GM12878 (cell line): ENCODE measurements around the gene MGAT3. TPM values are rescaled to one million over a fixed set of nuclear protein-coding genes. Genes with fewer than 3 reads are reported as not detected.

Experiments
- ATAC-seq: fragments of 200-7000 bp; cut with Tn5 transposase; 3 replicates; pipeline ENCODE4 v1.9.1; 2020; ENCODE audit warnings: mild to moderate bottlenecking, moderate library complexity
- BruUV-seq: library from RNA; stranded (reverse); fragments of 400-500 nt; replicated peaks from 2 replicates; lab custom pipeline; 2021; lab: Mats Ljungman, UMichigan
- CTCF ChIA-PET: fragments of 300-600 bp; sonication (Branson Sonifier 250); formaldehyde crosslinking; extraction: SDS; loops from one replicate; lab custom pipeline; 2021; ENCODE audit warnings: inconsistent platforms; lab: Yijun Ruan, JAX
- POLR2A ChIA-PET: fragments of 350-600 bp; formaldehyde crosslinking; extraction: SDS; loops from one replicate; lab custom pipeline; 2021; ENCODE audit warnings: inconsistent platforms; lab: Charles Lee
- RAD21 ChIA-PET: fragments of 300-600 bp; sonication (Branson Sonifier 250); formaldehyde crosslinking; loops from one replicate; lab custom pipeline; 2023; ENCODE audit warnings: antibody characterized with exemption; ENCODE audit not compliant: unreplicated experiment; lab: Charles Lee
- SMC1A ChIA-PET: fragments of 300-600 bp; sonication (Branson Sonifier 250); formaldehyde crosslinking; loops from one replicate; lab custom pipeline; 2023; ENCODE audit not compliant: unreplicated experiment, uncharacterized antibody; lab: Charles Lee
- DNase-seq: peaks from one replicate; pipeline ENCODE4 v3.0.0-alpha.2; 2011; ENCODE audit warnings: low read depth, low spot score
- FAIRE-seq: peaks from 3 replicates; lab custom pipeline; 2011; peaks lifted over from hg19 to GRCh38; lab: Jason Lieb, UNC
- H2AFZ ChIP-seq: 2 replicates; pipeline ENCODE4 v1.6.0; 2011; ENCODE audit warnings: low read depth, low read length, control low read depth; ENCODE audit not compliant: control insufficient read depth
- H3K27ac ChIP-seq: 2 replicates; pipeline ENCODE4 v1.5.1; 2011; ENCODE audit warnings: control low read depth; ENCODE audit not compliant: control insufficient read depth, insufficient read depth
- H3K27me3 ChIP-seq, 2 experiments: replicated peaks in 1 of 2; 2 replicates each; pipeline versions ENCODE4 v1.6.0 to v1.6.1; 2011; ENCODE audit warnings: low read length in 1 of 2; ENCODE audit not compliant: control insufficient read depth in 2 of 2, insufficient read depth in 2 of 2
- H3K36me3 ChIP-seq, 2 experiments: 2 replicates each; pipeline ENCODE4 v1.5.1; 2011; ENCODE audit warnings: low read length in 1 of 2; ENCODE audit not compliant: control insufficient read depth in 2 of 2, insufficient read depth in 2 of 2
- H3K4me1 ChIP-seq: 2 replicates; pipeline ENCODE4 v1.6.1; 2011; ENCODE audit warnings: mild to moderate bottlenecking, low read length, moderate library complexity, mixed read lengths; ENCODE audit not compliant: control insufficient read depth, insufficient read depth
- H3K4me2 ChIP-seq: 2 replicates; pipeline ENCODE4 v1.6.0; 2011; ENCODE audit warnings: control low read depth; ENCODE audit not compliant: control insufficient read depth, insufficient read depth
- H3K4me3 ChIP-seq: fragments of 200-600 bp; sonication (generic); 2 replicates; pipeline ENCODE4 v1.5.1; 2016
- H3K79me2 ChIP-seq: 2 replicates; pipeline ENCODE4 v1.6.0; 2011; ENCODE audit warnings: low read length; ENCODE audit not compliant: control insufficient read depth, insufficient read depth
- H3K9ac ChIP-seq: 2 replicates; pipeline ENCODE4 v1.8.0; 2011; ENCODE audit warnings: low read length, control low read depth, mixed read lengths; ENCODE audit not compliant: control insufficient read depth, insufficient read depth
- H3K9me3 ChIP-seq: replicated peaks from 3 replicates; pipeline ENCODE4 v1.5.1; 2011; ENCODE audit warnings: mild to moderate bottlenecking, low read length; ENCODE audit not compliant: control insufficient read depth, insufficient read depth
- H4K20me1 ChIP-seq: 2 replicates; pipeline ENCODE4 v1.6.0; 2011; ENCODE audit not compliant: control insufficient read depth, insufficient read depth
- CBX5 ChIP-seq: sonication (generic); IDR thresholded peaks from 2 replicates; pipeline ENCODE4 v1.6.1; 2016; ENCODE audit warnings: low read depth, moderate library complexity, mild to moderate bottlenecking, inconsistent platforms
- EGR1 ChIP-seq, 2 experiments: IDR thresholded peaks; 1 replicate in 1 of 2; 2 replicates in 1 of 2; pipeline ENCODE4 v1.6.1; 2011 to 2012; ENCODE audit warnings: low read depth in 2 of 2, low read length in 2 of 2, borderline replicate concordance in 1 of 2, mild to moderate bottlenecking in 1 of 2, moderate library complexity in 1 of 2
- ESRRA ChIP-seq: IDR thresholded peaks from 2 replicates; pipeline ENCODE4 v1.6.1; 2012; ENCODE audit warnings: mild to moderate bottlenecking, low read length, improper control_type of control experiment
- IRF4 ChIP-seq: IDR thresholded peaks from 2 replicates; pipeline ENCODE4 v1.6.1; 2011; ENCODE audit warnings: low read depth, low read length
- LARP7 ChIP-seq: fragments of 450-650 bp; IDR thresholded peaks from 2 replicates; pipeline ENCODE4 v1.6.1; 2017; ENCODE audit warnings: mild to moderate bottlenecking
- MYB ChIP-seq: fragments of 150-350 bp; IDR thresholded peaks from 2 replicates; pipeline ENCODE4 v1.6.1; 2014; ENCODE audit warnings: mild to moderate bottlenecking, low read depth, low read length, borderline replicate concordance
- NBN ChIP-seq: fragments of 450-650 bp; IDR thresholded peaks from 2 replicates; pipeline ENCODE4 v1.6.1; 2016
- NFYA ChIP-seq: IDR thresholded peaks from 2 replicates; pipeline ENCODE4 v1.6.1; 2011; ENCODE audit warnings: low read depth, mild to moderate bottlenecking, low read length, improper control_type of control experiment, borderline replicate concordance
- NR2C1 ChIP-seq: fragments of 450-650 bp; IDR thresholded peaks from 2 replicates; pipeline ENCODE4 v1.6.1; 2017; ENCODE audit warnings: antibody characterized with exemption, mild to moderate bottlenecking, moderate library complexity
- NR2C2 ChIP-seq: IDR thresholded peaks from 2 replicates; pipeline ENCODE4 v1.6.1; 2011; ENCODE audit warnings: borderline replicate concordance, low read depth; ENCODE audit not compliant: control insufficient read depth, insufficient read length
- NR2F1 ChIP-seq: fragments of 450-650 bp; conservative IDR thresholded peaks from 2 replicates; pipeline ENCODE4 v1.6.1; 2017; ENCODE audit warnings: mild to moderate bottlenecking
- RAD21 ChIP-seq: IDR thresholded peaks from 2 replicates; pipeline ENCODE4 v1.6.1; 2011; ENCODE audit warnings: mild to moderate bottlenecking, low read depth, low read length, moderate library complexity; ENCODE audit not compliant: insufficient read depth
- RB1 ChIP-seq: fragments of 450-650 bp; formaldehyde crosslinking; IDR thresholded peaks from 2 replicates; pipeline ENCODE4 v1.6.1; 2017; ENCODE audit warnings: mild to moderate bottlenecking, borderline replicate concordance
- SMC3 ChIP-seq: IDR thresholded peaks from 2 replicates; pipeline ENCODE4 v1.6.1; 2011; ENCODE audit warnings: low read length, improper control_type of control experiment, borderline replicate concordance
- SRF ChIP-seq, 2 experiments: IDR thresholded peaks; 2 replicates each; pipeline ENCODE4 v1.6.1; 2011; ENCODE audit warnings: low read depth in 2 of 2, low read length in 2 of 2, mild to moderate bottlenecking in 1 of 2, moderate library complexity in 1 of 2
- ZNF207 ChIP-seq: fragments of 450-650 bp; IDR thresholded peaks from 2 replicates; pipeline ENCODE4 v1.6.1; 2014; ENCODE audit warnings: antibody characterized with exemption, mild to moderate bottlenecking, borderline replicate concordance
- WGBS: methylation state at CpG from one replicate; pipeline ENCODE4 v1.1.6; 2016; ENCODE audit warnings: low lambda C conversion rate; ENCODE audit not compliant: insufficient replicate concordance, insufficient coverage; ENCODE audit errors: missing lambda C conversion rate; 5-methylcytosine and 5-hydroxymethylcytosine counted together
- in situ Hi-C: fragments of 300-500 bp; cut with MboI; formaldehyde crosslinking; loops from 9 replicates; pipeline ENCODE4 v1.14.3; 2018; ENCODE audit warnings: mixed read lengths
- intact Hi-C: fragments of 100-400 bp; cut with micrococcal nuclease; formaldehyde crosslinking; loops from one replicate; pipeline ENCODE4 v1.14.2; 2022; ENCODE audit not compliant: unreplicated experiment
- polyA plus RNA-seq, 11 experiments: library from polyadenylated mRNA; depleted of rRNA in 4 of 11; unstranded in 6 of 11; stranded (reverse) in 5 of 11; fragments of >200 nt; fragmentation: Nextera tagmentation in 4 of 11; fragmentation: Illumina TruSeq in 1 of 11; extraction: Ambion mirVana in 4 of 11; extraction: Trizol in 1 of 11; gene quantifications; 1 replicate in 1 of 11; 2 replicates in 10 of 11; pipeline versions ENCODE4 v1.2.1 to v1.2.3, GENCODE V29; 2011 to 2016; ENCODE audit warnings: inconsistent platforms in 2 of 11, missing spikeins in 2 of 11, low read depth in 1 of 11
- total RNA-seq, 4 experiments: library from RNA; depleted of rRNA in 3 of 4; stranded (reverse); fragments of >200 nt in 3 of 4; fragmentation: Illumina TruSeq in 1 of 4; extraction: Trizol in 1 of 4; gene quantifications; 2 replicates each; pipeline versions ENCODE4 v1.2.1 to v1.2.3, GENCODE V29; 2013 to 2021
- TF ChIP-seq, protein P1 (sequence below): fragments of 150-350 bp; IDR thresholded peaks from 2 replicates; pipeline ENCODE4 v1.6.1; 2016; ENCODE audit warnings: low read depth, low read length
- TF ChIP-seq, protein P2 (sequence below): fragments of 450-650 bp; conservative IDR thresholded peaks from 2 replicates; pipeline ENCODE4 v1.6.1; 2017; ENCODE audit warnings: mild to moderate bottlenecking, moderate library complexity

Gene MGAT3
- total and polyA plus RNA-seq, 10 of the 15 experiments (the other 5 are each of a cell fraction or from before 2014, with no cell fraction given): 0.32 to 40.2 (median 11.9) TPM

DNA sequence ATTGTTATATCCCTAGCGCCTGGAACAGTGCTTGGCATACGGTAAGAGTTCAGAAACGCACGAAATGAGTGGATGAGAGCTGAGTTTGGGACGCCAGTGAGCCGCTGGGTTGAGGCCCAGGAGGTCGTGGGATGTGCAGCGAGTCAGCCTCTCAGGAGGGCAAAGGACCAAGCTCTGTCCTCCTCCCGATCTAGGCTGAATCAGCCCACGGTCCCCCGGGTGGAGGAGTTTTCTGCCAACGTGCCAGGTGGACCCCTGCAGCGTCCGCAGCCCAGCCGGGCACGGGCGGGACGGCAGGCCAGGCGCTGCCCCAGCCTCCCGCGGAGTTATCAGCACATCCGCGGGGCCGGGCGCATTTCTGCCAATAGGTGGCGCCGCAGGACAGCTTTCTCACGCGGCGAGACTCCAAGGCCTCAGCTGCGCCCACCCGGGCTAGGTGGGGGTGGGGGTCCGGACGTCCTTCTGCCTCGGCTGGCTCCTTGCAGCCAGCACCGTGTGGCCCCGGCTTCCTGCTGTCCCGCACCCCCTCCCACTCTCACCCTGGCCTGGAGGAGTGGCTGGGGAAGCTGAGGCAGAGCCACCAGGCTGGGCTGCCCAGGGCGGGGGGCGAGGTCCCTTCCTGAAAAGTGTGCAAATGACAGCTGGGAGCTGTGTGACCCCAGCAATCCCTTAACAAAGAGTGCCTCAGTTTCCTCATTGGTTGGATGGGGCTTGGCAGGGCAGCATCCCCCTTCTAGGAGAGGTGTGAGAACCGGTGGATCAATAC is 78.0 kb downstream of the MGAT3 start (continued):
- TF ChIP-seq, protein P1, sequence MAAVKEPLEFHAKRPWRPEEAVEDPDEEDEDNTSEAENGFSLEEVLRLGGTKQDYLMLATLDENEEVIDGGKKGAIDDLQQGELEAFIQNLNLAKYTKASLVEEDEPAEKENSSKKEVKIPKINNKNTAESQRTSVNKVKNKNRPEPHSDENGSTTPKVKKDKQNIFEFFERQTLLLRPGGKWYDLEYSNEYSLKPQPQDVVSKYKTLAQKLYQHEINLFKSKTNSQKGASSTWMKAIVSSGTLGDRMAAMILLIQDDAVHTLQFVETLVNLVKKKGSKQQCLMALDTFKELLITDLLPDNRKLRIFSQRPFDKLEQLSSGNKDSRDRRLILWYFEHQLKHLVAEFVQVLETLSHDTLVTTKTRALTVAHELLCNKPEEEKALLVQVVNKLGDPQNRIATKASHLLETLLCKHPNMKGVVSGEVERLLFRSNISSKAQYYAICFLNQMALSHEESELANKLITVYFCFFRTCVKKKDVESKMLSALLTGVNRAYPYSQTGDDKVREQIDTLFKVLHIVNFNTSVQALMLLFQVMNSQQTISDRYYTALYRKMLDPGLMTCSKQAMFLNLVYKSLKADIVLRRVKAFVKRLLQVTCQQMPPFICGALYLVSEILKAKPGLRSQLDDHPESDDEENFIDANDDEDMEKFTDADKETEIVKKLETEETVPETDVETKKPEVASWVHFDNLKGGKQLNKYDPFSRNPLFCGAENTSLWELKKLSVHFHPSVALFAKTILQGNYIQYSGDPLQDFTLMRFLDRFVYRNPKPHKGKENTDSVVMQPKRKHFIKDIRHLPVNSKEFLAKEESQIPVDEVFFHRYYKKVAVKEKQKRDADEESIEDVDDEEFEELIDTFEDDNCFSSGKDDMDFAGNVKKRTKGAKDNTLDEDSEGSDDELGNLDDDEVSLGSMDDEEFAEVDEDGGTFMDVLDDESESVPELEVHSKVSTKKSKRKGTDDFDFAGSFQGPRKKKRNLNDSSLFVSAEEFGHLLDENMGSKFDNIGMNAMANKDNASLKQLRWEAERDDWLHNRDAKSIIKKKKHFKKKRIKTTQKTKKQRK: no peak
- TF ChIP-seq NBN (no peak), IRF4 (no peak), LARP7 (0 out of 2 replicates have a peak, but pooled peaks have one; percentile 20), ESRRA (no peak)

DNA sequence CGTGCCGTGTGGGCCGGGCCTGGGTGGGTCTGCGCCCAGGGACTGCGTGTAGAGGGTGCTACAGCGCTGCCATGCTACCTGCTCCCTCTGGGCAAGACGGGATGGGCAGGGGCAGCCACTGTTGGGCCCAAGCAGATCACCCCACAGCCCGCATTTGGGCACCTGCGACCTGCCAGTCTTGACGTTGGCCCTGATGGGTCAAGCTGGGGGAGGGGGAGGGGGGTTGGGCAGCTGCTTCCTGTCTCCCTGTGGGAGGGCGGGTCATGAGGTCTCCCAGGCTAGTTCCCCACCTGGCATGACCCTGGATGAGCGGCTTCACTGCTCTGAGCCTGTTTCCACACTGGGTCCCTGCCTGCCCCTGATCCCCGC is 78.5 kb downstream of the MGAT3 start:
- in situ Hi-C loops: loop anchor here (5.0 kb wide), 1 partner anchor 812 kb away; the partner anchor contains the start of gene ADSL
- Histone ChIP-seq H4K20me1 (no peaks in the 10 kb centered on the region), H3K4me1 (peaks cover 8% of the 10 kb centered on the region), H3K4me2 (no peak overlapping the region), H3K27ac (no peak overlapping the region), H3K79me2 (peaks cover 22% of the 10 kb centered on the region), H3K36me3 (peaks cover 0 to under 1% of the 10 kb centered on the region in 2 experiments; a peak in 1 of 4 replicates), H3K27me3 (no peaks in the 10 kb centered on the region), H3K9me3 (no peaks in the 10 kb centered on the region), H2AFZ (no peak overlapping the region), H3K9ac (no peak overlapping the region), H3K4me3 (no peak overlapping the region)
- DNase-seq (no peak), ATAC-seq (no peak), FAIRE-seq (no peak)
- POLR2A ChIA-PET: no interaction called here
- BruUV-seq: no TSS peak
- 40% methylated on average over 10 of the region's 13 CpGs for WGBS
- CTCF ChIA-PET: interaction anchor here (0.7 to 17.8 kb wide), 13 partner anchors 39 to 914 kb away, joined by 3 to 372 read pairs (median 5); partner anchors contain the start of gene MIEF1
- RAD21 ChIA-PET: interaction anchor here (1.1 to 5.5 kb wide), 3 partner anchors 489 to 501 kb away, joined by 3 to 48 read pairs (median 5); no protein-coding TSS in a partner anchor
- SMC1A ChIA-PET: interaction anchor here (1.4 to 6.2 kb wide), 2 partner anchors 489 to 502 kb away, joined by 3 to 31 read pairs; no protein-coding TSS in a partner anchor
- intact Hi-C loops: loop anchor here (5.0 kb wide), 1 partner anchor 487 kb away; no protein-coding TSS in a partner anchor
- TF ChIP-seq SRF (IDR thresholded peaks at IDR 0.05; ENCODE audit: low read depth in 2 of 2, low read length in 2 of 2) (no peak), RB1 (no peak), EGR1 (IDR thresholded peaks at IDR 0.05; ENCODE audit: borderline replicate concordance in 1 of 2, low read depth in 2 of 2, low read length in 2 of 2) (no peak), CBX5 (no peak), SMC3 (no peak), NR2C1 (no peak), NFYA (no peak), RAD21 (no peak), NR2C2 (no peak), ZNF207 (no peak), NR2F1 (no peak), MYB (no peak)
- TF ChIP-seq, protein P2, sequence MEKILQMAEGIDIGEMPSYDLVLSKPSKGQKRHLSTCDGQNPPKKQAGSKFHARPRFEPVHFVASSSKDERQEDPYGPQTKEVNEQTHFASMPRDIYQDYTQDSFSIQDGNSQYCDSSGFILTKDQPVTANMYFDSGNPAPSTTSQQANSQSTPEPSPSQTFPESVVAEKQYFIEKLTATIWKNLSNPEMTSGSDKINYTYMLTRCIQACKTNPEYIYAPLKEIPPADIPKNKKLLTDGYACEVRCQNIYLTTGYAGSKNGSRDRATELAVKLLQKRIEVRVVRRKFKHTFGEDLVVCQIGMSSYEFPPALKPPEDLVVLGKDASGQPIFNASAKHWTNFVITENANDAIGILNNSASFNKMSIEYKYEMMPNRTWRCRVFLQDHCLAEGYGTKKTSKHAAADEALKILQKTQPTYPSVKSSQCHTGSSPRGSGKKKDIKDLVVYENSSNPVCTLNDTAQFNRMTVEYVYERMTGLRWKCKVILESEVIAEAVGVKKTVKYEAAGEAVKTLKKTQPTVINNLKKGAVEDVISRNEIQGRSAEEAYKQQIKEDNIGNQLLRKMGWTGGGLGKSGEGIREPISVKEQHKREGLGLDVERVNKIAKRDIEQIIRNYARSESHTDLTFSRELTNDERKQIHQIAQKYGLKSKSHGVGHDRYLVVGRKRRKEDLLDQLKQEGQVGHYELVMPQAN: no peak
